ENCODE results near the gene NRXN3.

- TF ChIP-seq, protein P1, sequence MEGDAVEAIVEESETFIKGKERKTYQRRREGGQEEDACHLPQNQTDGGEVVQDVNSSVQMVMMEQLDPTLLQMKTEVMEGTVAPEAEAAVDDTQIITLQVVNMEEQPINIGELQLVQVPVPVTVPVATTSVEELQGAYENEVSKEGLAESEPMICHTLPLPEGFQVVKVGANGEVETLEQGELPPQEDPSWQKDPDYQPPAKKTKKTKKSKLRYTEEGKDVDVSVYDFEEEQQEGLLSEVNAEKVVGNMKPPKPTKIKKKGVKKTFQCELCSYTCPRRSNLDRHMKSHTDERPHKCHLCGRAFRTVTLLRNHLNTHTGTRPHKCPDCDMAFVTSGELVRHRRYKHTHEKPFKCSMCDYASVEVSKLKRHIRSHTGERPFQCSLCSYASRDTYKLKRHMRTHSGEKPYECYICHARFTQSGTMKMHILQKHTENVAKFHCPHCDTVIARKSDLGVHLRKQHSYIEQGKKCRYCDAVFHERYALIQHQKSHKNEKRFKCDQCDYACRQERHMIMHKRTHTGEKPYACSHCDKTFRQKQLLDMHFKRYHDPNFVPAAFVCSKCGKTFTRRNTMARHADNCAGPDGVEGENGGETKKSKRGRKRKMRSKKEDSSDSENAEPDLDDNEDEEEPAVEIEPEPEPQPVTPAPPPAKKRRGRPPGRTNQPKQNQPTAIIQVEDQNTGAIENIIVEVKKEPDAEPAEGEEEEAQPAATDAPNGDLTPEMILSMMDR (IDR thresholded peaks at IDR 0.05), result no peak
- TF ChIP-seq POLR2A (IDR thresholded peaks at IDR 0.05) (no peak), EP300 (IDR thresholded peaks at IDR 0.05; ENCODE audit: low read depth) (no peak), POLR2AphosphoS5 (IDR thresholded peaks at IDR 0.05) (no peak)
Measured at GRCh38 chr14:78713716-78714115, 543.5 kb downstream of the NRXN3 start.
